NCI-H146 treated with DMSO at 0.1 percent for 48 hours (cell line): Measurements from ENCODE around the gene D2HGDH.
"Not testable (repeated sequence)": the region's sequence is repeated elsewhere in the genome, so short reads cannot be mapped to it uniquely, and the experiment has no call there.

Experiments used
- DNase-seq: peaks from one replicate; lab custom pipeline; 2025; ENCODE audit not compliant: unreplicated experiment; lab: John Stamatoyannopoulos, UW

Gene D2HGDH

GRCh38 chr2:241768251-241768711 is 33.9 kb downstream of the D2HGDH start:
- no peak for DNase-seq

- no peak for DNase-seq
These were observed 34.4 kb downstream of the D2HGDH start for GRCh38 chr2:241768850-241769249.

- DNase-seq: no peak
These were observed 35.4 kb downstream of the D2HGDH start for GRCh38 chr2:241769819-241770184.

- DNase-seq: no peak
These were observed 35.9 kb downstream of the D2HGDH start for GRCh38 chr2:241770185-241770935.

- no peak for DNase-seq
These were observed 36.5 kb downstream of the D2HGDH start for GRCh38 chr2:241770936-241771285.

- DNase-seq: no peak
These were observed 37.0 kb downstream of the D2HGDH start for GRCh38 chr2:241771286-241772062.

GRCh38 chr2:241772063-241772499 is 37.7 kb downstream of the D2HGDH start:
- DNase-seq: no peak

- DNase-seq: peak; percentile 26
These were observed 39.3 kb downstream of the D2HGDH start for GRCh38 chr2:241773511-241774418.

- peak; percentile 3 for DNase-seq
These were observed 40.2 kb downstream of the D2HGDH start for GRCh38 chr2:241774419-241775222.

- DNase-seq: no peak
These were observed 41.1 kb downstream of the D2HGDH start for GRCh38 chr2:241775223-241776177.

- no peak for DNase-seq
These were observed 42.1 kb downstream of the D2HGDH start, which contains the start of gene GAL3ST2 for GRCh38 chr2:241776336-241777169. Gene GAL3ST2 (plus strand): TSS chr2:241776822. CDS start chr2:241776956, 134 bp downstream.

- DNase-seq: no peak
These were observed 42.8 kb downstream of the D2HGDH start for GRCh38 chr2:241777170-241777685.

GRCh38 chr2:241777686-241778627 is 43.5 kb downstream of the D2HGDH start:
- no peak for DNase-seq

GRCh38 chr2:241780939-241781569 is 46.6 kb downstream of the D2HGDH start:
- DNase-seq: no peak

- not testable (repeated sequence) for DNase-seq
These were observed 47.6 kb downstream of the D2HGDH start for GRCh38 chr2:241782053-241782452.

- DNase-seq: no peak
These were observed 53.7 kb downstream of the D2HGDH start for GRCh38 chr2:241788135-241788534.
